Activated CD4-positive, alpha-beta T cell treated with anti-CD3 and anti-CD28 coated beads for 4 hours (primary cell): Measurements from ENCODE around the gene UQCC2.

Source experiments
- DNase-seq, 2 donors: peaks; one replicate each; pipeline ENCODE4 v3.0.0-alpha.2; 2020

UQCC2 gene

GRCh38 chr6:33711140-33712129 is at the start of gene UQCC2:
Gene UQCC2, minus strand, starts transcription at chr6:33711700. Its CDS starts 14 bp downstream, at chr6:33711686.
- peak; percentile 97 to 99 for DNase-seq

DNA sequence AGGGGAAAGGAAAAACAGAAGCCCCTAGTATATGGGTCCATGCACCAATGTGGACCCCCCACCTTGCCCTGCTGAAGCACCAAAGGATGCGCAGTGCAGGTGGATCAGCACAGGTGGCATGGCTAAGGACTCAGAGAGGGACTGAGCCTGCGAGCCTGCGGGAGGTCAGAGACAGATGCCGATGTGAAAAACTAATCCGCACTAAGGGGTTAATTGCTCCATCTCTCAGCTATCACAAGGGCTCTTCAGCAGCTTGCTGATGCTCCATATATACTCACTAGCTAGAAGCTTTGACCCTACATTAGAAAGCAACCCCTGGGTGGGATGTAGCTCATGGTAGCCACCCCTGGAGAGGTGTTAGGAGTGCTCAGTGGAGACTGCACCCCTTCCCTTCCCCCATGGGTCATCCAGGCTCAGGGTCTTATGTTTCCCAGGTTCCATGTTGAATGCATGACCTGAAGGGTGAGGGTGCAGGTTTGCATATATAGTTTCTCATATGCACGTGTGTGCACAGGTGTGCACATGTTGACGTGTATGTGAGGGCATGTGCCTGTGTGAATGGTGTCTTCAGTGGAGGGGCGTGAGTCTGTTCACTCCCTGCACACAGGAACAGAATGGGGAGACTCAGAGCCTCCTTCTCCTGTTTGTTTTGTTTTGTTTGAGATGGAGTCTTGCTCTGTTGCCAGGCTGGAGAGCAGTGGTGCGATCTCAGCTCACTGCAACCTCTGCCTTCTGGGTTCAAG is 48.6 kb upstream of the UQCC2 start:
- no peak for DNase-seq

- DNase-seq = no peak
These were observed 47.3 kb upstream of the UQCC2 start for GRCh38 chr6:33758815-33759216.

DNA sequence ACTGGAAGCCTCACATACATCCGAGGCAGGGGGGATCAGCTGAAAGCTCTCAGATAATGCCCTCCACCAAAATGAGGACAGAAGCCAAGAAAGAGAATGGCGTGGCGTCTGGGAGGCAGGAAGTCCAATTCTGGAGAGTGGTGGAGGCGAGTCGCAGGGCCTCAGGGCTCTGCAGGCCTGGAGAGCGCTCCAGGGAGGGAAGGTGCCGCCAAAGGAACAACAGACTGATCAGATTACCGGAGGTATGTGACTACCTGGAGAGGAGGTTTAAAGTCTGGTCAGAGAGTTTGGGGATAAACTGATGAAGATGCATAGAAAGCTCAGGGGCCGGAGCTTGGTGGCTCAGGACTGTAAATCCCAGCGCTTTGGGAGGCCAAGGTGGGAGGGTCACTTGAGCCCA is 46.4 kb upstream of the UQCC2 start:
- no peak for DNase-seq

- DNase-seq = no peak
These were observed 45.6 kb upstream of the UQCC2 start for GRCh38 chr6:33757113-33757512.

DNA sequence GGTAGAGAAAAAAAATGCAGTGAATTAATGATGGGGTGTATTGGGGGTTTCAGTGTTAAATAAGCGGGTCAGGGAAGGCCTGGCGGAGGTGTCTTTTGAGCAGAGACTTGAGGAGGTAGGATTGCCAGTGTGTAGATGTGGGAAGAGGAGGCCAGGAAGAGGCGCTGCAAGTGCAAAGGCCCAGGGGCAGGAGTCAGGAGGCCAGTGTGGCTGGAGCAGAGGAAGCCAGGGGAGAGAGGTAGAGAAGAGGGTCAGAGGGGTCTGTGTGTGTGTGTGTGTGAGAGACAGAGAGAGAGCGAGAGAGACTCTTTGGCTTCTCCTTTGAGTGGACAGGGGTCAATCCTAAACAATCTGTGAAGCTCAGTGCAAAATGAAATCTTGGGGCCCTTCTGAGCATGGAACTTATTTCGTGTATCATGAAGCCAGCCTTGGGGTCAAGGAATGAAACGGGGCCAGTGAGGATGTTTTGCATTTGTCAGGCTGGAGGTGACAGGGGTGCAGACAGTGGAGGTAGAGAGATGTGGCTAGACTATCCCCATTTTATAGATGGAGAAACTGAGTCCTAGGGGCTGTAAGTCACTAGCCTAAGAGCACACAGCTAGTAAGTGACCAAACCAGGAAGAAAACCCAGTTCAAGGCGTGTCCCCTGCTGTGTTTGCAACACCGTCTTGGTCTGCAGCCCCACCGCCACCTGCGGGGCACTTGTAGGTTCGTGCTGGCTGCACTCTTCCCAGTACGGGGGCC is 44.9 kb upstream of the UQCC2 start:
- DNase-seq = no peak

DNA sequence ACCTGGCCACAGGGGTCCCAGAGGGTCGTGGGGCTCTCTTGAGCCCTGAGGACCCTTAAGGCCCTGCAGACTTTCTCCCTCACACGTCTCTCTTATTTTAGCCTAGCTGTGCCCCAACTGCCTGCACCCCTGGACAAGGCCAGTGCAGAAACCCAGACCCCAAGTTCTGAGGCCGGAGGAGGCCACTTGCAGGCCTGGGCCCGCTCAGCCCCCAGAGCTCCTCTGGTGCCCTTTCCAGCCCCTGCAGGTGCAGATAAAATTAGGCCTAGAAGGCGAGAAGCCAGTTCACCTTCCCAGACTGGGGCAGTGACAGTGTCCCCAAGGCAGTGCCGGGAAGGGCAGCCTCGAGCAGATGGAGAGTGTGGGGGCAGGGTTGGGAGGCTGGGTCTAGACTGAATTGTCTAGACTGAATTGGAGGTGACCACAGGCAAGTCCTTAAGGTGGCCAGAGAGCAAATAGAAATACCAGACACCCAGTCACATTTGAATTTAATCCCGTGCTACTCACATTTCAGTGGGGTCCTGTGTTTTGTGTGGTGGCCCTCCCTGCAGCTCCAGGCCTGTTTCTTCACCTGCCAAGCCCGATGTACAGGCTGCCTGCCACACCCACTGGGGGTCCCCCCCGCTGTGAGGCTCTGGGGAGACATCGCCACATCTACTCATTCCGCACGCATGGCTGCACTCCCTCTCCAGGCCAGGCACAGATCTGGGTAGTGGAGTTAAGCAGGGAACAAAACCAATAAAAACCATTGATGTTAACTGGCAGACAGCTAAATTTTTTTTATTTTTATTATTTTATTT is 43.8 kb upstream of the UQCC2 start:
- DNase-seq = no peak

DNA sequence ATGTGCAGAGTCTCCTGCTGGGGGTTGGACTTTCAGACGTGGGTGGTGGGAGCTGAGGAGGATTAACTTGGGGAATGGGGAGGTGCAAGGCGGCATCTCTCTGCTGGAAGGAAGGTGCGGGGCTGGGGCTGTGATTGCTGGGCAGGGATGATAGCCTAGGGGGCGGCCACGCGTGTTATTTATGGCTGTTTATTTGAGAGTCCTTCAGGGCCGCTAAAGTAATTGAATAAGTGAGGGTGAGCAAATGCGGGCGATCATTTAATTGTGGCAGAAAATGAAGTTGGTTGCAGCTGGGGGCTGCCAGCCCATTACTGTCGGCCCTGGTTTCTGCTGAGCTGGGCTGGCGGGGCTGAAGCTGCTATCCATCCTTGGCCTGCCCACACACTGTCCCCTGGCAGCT is 42.7 kb upstream of the UQCC2 start:
- no peak for DNase-seq

DNA sequence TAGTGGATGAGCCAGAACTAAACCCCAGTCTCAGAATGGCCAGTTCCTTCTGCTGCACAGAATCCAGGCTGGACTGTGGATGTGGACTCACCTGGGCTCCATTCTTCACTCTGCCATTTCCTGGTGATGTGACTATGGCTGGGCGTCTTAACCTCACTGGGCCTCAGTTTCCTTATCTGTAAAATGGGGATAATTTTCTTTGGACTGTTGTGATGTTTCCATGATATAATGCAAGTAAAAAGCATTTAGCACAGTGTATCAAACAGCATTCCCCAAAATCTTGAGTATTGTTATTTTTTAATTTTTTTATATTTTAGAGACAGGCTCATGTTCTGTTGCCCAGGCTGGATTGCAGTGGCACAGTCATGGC is 41.1 kb upstream of the UQCC2 start:
- no peak for DNase-seq

DNA sequence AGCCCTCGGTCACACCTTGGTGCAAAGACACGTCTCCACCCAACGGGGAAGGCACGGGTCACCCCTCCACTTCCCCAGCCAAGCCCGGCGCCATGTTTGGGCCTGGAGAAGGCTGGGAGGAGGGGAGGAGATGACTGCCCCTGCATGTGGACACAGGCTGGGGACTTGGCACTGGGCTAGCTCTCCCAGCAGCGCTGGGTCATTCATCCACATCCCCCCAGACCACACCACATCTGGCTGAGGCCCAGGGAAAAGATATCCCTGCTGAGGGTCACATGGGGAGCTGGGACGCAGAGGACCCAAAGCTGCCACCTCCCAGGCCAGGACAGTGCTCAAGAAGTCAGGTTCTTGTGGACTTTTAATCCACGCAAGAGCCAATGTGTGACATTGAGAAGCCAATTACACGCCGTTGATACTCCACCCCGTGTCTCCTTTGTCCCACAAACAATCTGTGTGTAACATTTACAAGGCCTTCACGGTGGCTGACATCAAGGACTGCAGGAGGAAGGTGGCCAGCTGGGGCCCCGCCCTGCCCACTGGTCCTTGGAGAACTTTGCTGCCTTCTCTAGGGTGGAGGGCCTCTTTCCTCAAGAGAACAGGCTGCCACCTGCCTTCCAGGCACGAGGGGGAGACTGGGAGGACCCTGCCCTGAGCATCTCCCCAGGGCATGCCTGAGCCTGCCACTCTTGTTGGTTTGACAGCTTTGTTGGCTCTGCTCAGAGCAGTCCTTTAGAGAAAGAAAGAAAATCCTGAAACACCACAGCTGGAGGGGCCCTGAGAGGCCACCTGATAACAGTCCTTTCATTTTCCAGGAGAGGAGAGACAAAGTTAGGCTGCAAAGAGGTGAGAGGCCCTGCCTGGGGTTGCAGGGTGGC is 40.5 kb upstream of the UQCC2 start:
- no peak for DNase-seq

DNA sequence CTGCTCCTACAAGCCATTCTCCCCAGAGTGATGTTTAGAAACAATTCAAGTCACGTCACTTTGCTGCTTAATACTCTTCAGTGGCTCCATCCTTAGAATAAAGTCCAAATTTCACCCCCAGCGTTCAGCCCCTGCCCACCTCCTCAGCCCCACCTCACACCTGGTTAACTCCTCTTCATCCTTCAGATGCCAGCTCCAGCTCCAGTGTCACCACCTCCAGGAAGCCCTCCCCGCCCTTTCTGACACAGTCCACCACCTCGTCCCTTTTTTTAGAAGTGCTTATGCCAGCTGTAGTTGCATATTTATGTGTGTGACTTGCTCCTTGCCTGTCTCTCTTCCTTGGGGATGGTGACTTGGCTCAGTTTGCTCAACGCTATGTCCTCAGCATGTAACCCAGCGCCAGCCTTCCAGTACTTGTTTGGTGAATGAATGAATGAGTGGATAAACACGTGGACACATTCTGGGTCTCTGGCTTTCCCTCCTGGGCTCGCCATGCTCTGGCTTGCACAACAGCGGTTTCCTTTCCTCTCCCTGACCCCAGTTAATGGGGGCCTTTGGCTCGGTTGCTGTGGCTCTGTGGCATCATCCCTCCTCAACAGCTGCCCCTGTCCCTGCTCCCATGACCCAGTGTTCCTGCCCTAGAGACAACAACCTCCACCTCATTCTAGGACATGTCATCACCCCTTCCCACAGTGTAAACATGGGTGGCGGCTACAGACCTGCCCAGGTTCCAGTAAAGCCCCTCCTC is 38.9 kb upstream of the UQCC2 start:
- DNase-seq = no peak

DNA sequence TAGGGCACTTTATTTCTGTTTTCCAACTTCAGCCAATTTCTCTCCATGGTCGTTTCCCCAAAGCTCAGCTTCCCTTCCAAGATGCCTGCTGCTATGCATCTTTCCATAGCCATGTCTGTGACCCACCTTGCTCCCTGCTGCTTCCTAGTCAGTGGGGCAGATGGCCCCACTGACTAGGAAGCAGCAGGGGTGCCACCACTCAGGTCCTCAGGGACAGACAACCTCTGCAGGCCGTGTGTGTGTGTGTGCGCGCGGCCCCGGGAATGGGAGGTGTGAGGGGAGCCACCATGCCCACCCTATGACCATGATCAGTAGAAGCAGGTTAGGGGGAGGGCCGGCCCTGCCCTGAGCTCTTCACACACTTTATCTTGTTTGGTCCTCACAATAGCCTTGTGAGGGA is 37.9 kb upstream of the UQCC2 start:
- DNase-seq = no peak

DNA sequence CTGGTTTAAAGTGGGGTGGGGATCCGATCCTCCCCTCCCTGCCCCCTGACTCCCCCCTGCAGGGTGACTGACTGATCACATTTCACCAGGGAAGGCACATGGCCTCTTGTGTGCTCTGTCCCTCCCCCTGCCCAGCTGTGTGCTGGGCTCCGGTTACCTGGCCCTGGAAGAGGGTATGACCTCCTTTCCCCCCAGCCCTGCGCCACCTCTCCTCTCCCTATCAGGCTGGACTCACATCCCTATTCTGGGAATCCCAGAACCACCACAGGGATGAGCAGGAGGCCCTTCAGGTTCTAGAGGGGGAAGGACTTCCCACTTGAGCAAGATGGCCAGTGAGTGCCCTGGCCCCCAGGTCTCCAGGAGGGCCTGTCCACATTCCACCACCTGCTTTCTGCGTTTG is 37.3 kb upstream of the UQCC2 start:
- no peak for DNase-seq

GRCh38 chr6:33747823-33748222 is 36.3 kb upstream of the UQCC2 start:
- no peak for DNase-seq

GRCh38 chr6:33746651-33747100 is 35.2 kb upstream of the UQCC2 start, which contains the start of gene IP6K3:
Gene IP6K3, minus strand, starts transcription at chr6:33746905. Its CDS starts 11,429 bp downstream, at chr6:33735476.
- no peak for DNase-seq

DNA sequence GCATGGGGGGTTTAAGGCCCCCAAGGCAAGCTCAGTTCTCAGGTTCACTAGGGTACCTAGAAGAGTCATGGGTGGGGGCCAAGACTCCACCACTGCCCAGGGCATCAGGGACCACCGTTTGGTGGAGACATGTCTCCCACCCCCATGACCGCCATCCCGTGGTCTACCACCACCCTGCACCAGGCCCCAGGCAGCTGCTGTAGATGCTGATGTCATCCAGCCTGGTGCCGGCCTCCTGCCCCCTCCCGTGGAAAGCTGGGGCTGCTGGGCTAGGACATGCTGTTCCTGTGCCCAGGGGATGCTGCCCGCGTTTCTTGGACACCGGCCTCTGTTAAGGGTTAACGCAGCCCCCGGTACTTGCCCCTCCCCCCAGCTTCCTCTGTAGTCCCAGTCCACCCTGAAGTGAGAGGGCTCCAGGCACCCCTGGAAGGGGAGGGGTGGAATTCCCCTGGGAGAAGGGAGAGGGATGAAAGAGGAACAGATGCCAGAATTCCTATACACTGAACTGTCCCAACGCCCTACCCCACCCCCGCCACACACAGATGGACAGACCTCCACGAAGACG is 34.6 kb upstream of the UQCC2 start:
- DNase-seq = no peak

DNA sequence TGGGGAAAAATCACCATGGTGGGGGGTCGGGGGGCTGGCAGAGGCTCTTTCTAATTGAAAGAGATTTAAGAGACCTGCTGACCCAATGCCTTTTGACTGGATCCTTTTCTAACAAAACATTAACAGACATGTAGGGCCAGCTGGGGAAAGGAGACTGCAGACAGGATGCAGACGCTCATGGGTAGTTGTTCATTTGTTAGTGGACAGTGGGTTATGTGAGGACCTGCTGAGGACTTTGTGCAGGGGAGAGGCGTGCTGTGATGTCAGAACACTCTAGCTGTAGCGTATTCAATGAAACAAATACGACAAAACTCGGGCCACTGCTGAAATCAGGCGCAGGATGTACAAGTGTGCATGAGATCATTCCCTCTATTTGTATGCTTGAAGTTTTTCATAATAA is 34.0 kb upstream of the UQCC2 start:
- no peak for DNase-seq

DNA sequence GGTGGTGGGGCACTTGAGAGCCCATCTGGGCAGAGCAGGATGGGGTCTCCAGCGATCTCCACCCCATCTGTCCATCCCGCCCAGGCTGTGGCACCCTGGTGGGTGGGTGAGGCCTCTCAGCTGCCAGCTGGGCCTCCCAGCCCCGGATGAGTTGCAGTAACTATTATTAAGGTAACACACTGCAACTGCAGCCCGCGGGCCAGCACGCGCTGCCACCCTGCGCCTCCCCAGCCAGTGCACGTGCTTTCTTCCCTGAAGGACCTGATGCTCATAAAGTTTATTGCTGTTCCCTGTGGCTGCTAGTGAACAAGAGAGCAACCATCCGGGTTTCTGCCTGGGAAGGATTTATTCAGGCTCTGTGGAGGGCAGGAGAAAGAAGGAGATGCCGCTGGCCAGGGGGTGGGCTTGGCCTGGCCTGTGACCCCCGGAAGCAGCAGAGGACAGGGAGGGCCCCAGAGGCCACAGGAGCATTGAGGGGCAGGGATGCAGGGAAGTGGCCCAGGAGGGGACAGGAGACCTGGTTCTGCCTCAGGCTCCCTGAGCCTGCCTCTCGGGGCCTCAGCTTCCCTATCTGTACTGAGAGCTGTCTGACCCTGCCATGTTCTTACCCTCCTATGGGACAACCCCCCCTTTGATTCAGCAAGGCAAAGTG is 33.5 kb upstream of the UQCC2 start:
- DNase-seq = no peak

DNA sequence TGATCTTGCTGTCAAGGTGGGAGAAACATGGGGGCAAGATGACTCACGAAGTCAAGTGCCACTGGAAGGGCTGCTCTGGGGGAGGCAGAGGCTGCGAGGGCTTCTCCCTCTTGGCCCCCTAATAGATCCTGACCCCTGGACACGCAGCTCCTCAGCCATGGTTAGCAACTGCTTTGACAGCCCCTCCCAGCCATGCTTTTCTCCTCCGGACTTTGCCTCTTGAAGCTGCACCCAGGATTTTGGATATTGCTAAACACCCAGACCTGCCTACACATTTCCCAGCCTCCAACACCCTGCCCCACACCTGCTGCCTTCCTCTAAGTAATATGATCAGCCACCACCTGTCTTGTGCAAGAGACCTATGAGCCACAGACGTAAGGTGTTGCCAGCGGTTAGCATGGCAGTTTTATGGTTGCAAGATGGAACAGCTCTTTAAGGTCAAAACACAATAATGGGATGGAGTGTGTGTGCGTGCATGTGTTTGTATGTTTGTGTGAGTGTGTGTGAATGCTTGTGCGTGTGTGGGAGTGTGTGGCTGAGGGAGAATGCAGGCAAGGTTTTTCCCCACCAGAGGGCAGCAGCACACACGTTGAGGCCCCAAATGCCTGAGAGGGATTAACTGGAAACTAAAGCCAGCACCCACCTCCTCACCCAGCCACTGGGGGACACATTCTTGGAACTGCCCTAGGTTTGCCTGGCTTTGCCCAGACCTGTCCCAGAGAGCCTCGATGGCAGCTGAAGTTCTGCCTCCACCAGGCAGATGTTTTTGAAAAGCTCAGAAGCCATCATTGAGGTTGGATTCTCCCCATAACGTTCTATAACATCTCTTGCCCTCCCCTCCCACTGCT is 32.7 kb upstream of the UQCC2 start:
- peak; percentile 65 to 78 for DNase-seq
